Spleen (tissue), 7 donors: ENCODE measurements around the gene ELP4.

ENCODE experiments used
- POLR2A ChIP-seq, 3 donors: fragments of 450-650 bp; IDR thresholded peaks; one replicate each; pipeline ENCODE4 v1.5.1; 2017; ENCODE audit warnings: antibody characterized with exemption in 3 of 3, mild to moderate bottlenecking in 1 of 3
- TF ChIP-seq, protein P1 (sequence below), 11 experiments: fragments of 200-600 bp in 7 of 11; fragments of 450-650 bp in 4 of 11; sonication (generic) in 4 of 11; IDR thresholded peaks in 8 of 11; conservative IDR thresholded peaks in 3 of 11; 1 replicate in 7 of 11; 2 replicates in 4 of 11; pipeline versions ENCODE4 v1.4.0 to v1.8.0; 2016 to 2021; ENCODE audit warnings: antibody characterized with exemption in 11 of 11, inconsistent platforms in 4 of 11, mild to moderate bottlenecking in 1 of 11
- donor health status: DM: no; HTN: no; CAD: no; lungs with moderate emphysema.
- donor health status: DM: no; HTN: no; CAD: no.
- donor health status: DM: no; HTN: no; CAD: no.

DNA sequence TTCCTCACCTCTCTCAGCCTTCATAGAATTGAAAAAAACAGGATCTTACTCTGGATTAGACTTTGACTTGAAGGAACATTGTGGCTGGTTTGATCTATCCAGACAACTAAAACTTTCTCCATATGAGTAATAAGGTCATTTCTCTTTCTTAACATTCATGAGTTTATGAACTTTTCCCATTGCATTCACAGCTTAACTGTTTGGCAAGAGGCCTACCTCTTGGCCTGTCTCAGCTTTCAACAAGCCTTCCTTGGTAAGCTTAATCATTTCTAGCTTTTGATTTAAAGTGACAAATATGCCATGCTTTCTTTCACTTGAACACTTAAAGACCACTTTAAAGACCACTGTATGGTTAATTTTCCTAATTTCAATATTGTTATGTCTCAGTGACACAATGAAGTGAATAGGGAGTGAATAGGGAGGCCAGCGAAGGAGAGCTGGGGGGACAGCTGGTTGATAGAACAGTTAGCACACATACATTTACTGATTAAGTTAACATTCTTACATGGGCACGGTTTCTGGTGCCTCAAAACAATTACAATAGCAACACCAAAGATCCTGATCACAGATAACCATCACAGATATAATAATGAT lies 17.1 kb upstream of the ELP4 start:
- TF ChIP-seq, protein P1, sequence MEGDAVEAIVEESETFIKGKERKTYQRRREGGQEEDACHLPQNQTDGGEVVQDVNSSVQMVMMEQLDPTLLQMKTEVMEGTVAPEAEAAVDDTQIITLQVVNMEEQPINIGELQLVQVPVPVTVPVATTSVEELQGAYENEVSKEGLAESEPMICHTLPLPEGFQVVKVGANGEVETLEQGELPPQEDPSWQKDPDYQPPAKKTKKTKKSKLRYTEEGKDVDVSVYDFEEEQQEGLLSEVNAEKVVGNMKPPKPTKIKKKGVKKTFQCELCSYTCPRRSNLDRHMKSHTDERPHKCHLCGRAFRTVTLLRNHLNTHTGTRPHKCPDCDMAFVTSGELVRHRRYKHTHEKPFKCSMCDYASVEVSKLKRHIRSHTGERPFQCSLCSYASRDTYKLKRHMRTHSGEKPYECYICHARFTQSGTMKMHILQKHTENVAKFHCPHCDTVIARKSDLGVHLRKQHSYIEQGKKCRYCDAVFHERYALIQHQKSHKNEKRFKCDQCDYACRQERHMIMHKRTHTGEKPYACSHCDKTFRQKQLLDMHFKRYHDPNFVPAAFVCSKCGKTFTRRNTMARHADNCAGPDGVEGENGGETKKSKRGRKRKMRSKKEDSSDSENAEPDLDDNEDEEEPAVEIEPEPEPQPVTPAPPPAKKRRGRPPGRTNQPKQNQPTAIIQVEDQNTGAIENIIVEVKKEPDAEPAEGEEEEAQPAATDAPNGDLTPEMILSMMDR (IDR thresholded peaks at IDR 0.05 in 8 of 11, conservative IDR thresholded peaks at IDR 0.05 in 3 of 11), result no peak
- TF ChIP-seq POLR2A (IDR thresholded peaks at IDR 0.05), result no peak
